GM23338 (cell line): ENCODE results near the gene IMPA2. TPM values are rescaled to one million over a fixed set of nuclear protein-coding genes. Genes with fewer than 3 reads are reported as not detected.

ENCODE experiments used
- ATAC-seq: fragments of 200-7000 bp; cut with Tn5 transposase; 3 replicates; pipeline ENCODE4 v1.9.1; 2020
- DNase-seq: peaks from one replicate; pipeline ENCODE4 v3.0.0-alpha.2; 2015; ENCODE audit warnings: low spot score
- H2AFZ ChIP-seq: fragments of 200-600 bp; sonication (generic); 2 replicates; pipeline ENCODE4 v1.8.0; 2016; ENCODE audit warnings: antibody characterized with exemption, mild to moderate bottlenecking, moderate library complexity
- H3F3A ChIP-seq: fragments of 200-600 bp; sonication (generic); replicated peaks from 2 replicates; pipeline ENCODE4 v1.8.0; 2017; ENCODE audit warnings: antibody characterized with exemption, mixed run types, low read depth
- H3K27ac ChIP-seq: fragments of 200-600 bp; sonication (generic); 2 replicates; pipeline ENCODE4 v1.6.1; 2016; ENCODE audit warnings: low read depth
- H3K27me3 ChIP-seq: fragments of 200-600 bp; sonication (generic); 2 replicates; pipeline ENCODE4 v1.8.0; 2016; ENCODE audit warnings: mild to moderate bottlenecking, mixed run types, moderate library complexity; ENCODE audit not compliant: insufficient read depth
- H3K36me3 ChIP-seq: fragments of 200-600 bp; sonication (generic); 2 replicates; pipeline ENCODE4 v1.8.0; 2016; ENCODE audit warnings: mild to moderate bottlenecking; ENCODE audit not compliant: insufficient read depth
- H3K4me1 ChIP-seq: fragments of 200-600 bp; sonication (generic); 2 replicates; pipeline ENCODE4 v1.8.0; 2016; ENCODE audit warnings: mild to moderate bottlenecking, moderate library complexity; ENCODE audit not compliant: insufficient read depth
- H3K4me2 ChIP-seq: fragments of 200-600 bp; sonication (generic); 2 replicates; pipeline ENCODE4 v1.7.1; 2017; ENCODE audit warnings: mixed run types
- H3K4me3 ChIP-seq: fragments of 200-600 bp; sonication (generic); 2 replicates; pipeline ENCODE4 v1.6.1; 2016; ENCODE audit warnings: mixed run types
- H3K79me2 ChIP-seq: fragments of 200-600 bp; sonication (generic); replicated peaks from 2 replicates; pipeline ENCODE4 v1.8.0; 2017; ENCODE audit warnings: mild to moderate bottlenecking; ENCODE audit not compliant: insufficient read depth
- H3K9me2 ChIP-seq: fragments of 200-600 bp; sonication (generic); 2 replicates; pipeline ENCODE4 v1.8.0; 2017; ENCODE audit not compliant: insufficient read depth
- H4K20me1 ChIP-seq: fragments of 200-600 bp; sonication (generic); replicated peaks from 2 replicates; pipeline ENCODE4 v1.8.0; 2017; ENCODE audit warnings: mild to moderate bottlenecking; ENCODE audit not compliant: insufficient read depth
- H3K27ac Mint-ChIP-seq: 2 replicates; pipeline ENCODE4 v1.8.0; 2020; ENCODE audit warnings: inconsistent platforms, mild to moderate bottlenecking, moderate library complexity, mixed read lengths
- H3K27me3 Mint-ChIP-seq: 3 replicates; pipeline ENCODE4 v1.8.0; 2022; ENCODE audit warnings: low read depth, mild to moderate bottlenecking, moderate library complexity, mixed read lengths, inconsistent platforms; ENCODE audit not compliant: insufficient read depth, poor library complexity
- H3K36me3 Mint-ChIP-seq: 3 replicates; pipeline ENCODE4 v1.8.0; 2021; ENCODE audit warnings: low read depth, mild to moderate bottlenecking, inconsistent platforms, moderate library complexity, mixed read lengths
- H3K4me1 Mint-ChIP-seq: 3 replicates; pipeline ENCODE4 v1.8.0; 2020; ENCODE audit warnings: mild to moderate bottlenecking, inconsistent platforms, mixed read lengths
- H3K4me3 Mint-ChIP-seq: 3 replicates; pipeline ENCODE4 v1.8.0; 2021; ENCODE audit warnings: moderate library complexity, mild to moderate bottlenecking, inconsistent platforms, mixed read lengths
- H3K9me3 Mint-ChIP-seq: 3 replicates; pipeline ENCODE4 v1.8.0; 2020; ENCODE audit warnings: moderate library complexity, mild to moderate bottlenecking, inconsistent platforms, mixed read lengths
- REST ChIP-seq: IDR thresholded peaks from one replicate; pipeline ENCODE4 v1.6.1; 2018; ENCODE audit warnings: antibody characterized with exemption; ENCODE audit not compliant: unreplicated experiment
- ZNF462 ChIP-seq: fragments of 250-450 bp; sonication (Bioruptor Pico); IDR thresholded peaks from 2 replicates; pipeline ENCODE4 v1.5.0; 2020; ENCODE audit warnings: mild to moderate bottlenecking, moderate library complexity
- polyA plus RNA-seq: library from polyadenylated mRNA; unstranded; fragments of >200 nt; fragmentation: Nextera tagmentation; extraction: Ambion mirVana; gene quantifications from 2 replicates; pipeline ENCODE4 v1.2.1, GENCODE V29; 2016
- total RNA-seq: library from RNA; depleted of rRNA; stranded (reverse); fragments of >200 nt; shearing (Covaris generic); gene quantifications from 2 replicates; pipeline ENCODE4 v1.2.3, GENCODE V29; 2014

Gene IMPA2
- total and polyA plus RNA-seq, 2 experiments from 2014 or later, result 50.4 to 122 TPM

- Mint-ChIP-seq H3K27me3 (peaks cover 2% of the 10 kb centered on the region), H3K36me3 (peaks cover 4% of the 10 kb centered on the region; the same call in 1 of the 3 replicates), H3K4me1 (peaks cover 8% of the 10 kb centered on the region), H3K27ac (no peak overlapping the region), H3K9me3 (peaks cover 3% of the 10 kb centered on the region; the same call in 1 of the 3 replicates), H3K4me3 (no peak overlapping the region)
- Histone ChIP-seq H3K36me3 (no peaks in the 10 kb centered on the region), H4K20me1 (no peaks in the 10 kb centered on the region), H3K4me3 (no peak overlapping the region), H3K79me2 (no peaks in the 10 kb centered on the region), H3F3A (no peaks in the 10 kb centered on the region), H3K9me2 (no peaks in the 10 kb centered on the region), H3K27me3 (no peaks in the 10 kb centered on the region), H3K4me1 (no peaks in the 10 kb centered on the region), H3K4me2 (no peak overlapping the region), H2AFZ (no peak overlapping the region), H3K27ac (no peak overlapping the region)
- ATAC-seq, result no peak
- DNase-seq, result no peak
- no peak for TF ChIP-seq ZNF462 (CRISPR knock-in tag)
- TF ChIP-seq REST, result no peak
Measured at GRCh38 chr18:11940956-11941355, 40.4 kb upstream of the IMPA2 start.
